PC-9 (cell line): ENCODE results near the gene USP4. TPM values are rescaled to one million over a fixed set of nuclear protein-coding genes. Genes with fewer than 3 reads are reported as not detected.

Experiments
- BruUV-seq: library from RNA; stranded (reverse); fragments of 400-500 nt; replicated peaks from 2 replicates; lab custom pipeline; 2021; lab: Mats Ljungman, UMichigan
- CTCF ChIA-PET: fragments of 300-600 bp; sonication (Branson Sonifier 250); formaldehyde crosslinking; loops from one replicate; lab custom pipeline; 2022; ENCODE audit warnings: antibody characterized with exemption; lab: Charles Lee
- POLR2A ChIA-PET: fragments of 300-600 bp; sonication (Branson Sonifier 250); formaldehyde crosslinking; loops from one replicate; lab custom pipeline; 2022; ENCODE audit warnings: antibody characterized with exemption; ENCODE audit not compliant: unreplicated experiment; lab: Charles Lee
- DNase-seq, 2 experiments: peaks; one replicate each; pipeline versions ENCODE4 v3.0.0 to v3.0.0-alpha.2; 2015 to 2022; ENCODE audit warnings: mixed read lengths in 1 of 2
- H2AFZ ChIP-seq: fragments of 200-600 bp; sonication (generic); 2 replicates; pipeline ENCODE4 v1.8.1; 2017; ENCODE audit warnings: antibody characterized with exemption
- H3F3A ChIP-seq: fragments of 200-600 bp; sonication (generic); 2 replicates; pipeline ENCODE4 v1.8.1; 2017; ENCODE audit warnings: antibody characterized with exemption, mild to moderate bottlenecking, low read depth; ENCODE audit not compliant: insufficient read depth
- H3K27ac ChIP-seq: fragments of 200-600 bp; sonication (generic); 2 replicates; pipeline ENCODE4 v1.6.1; 2016; ENCODE audit warnings: mixed run types
- H3K27me3 ChIP-seq: fragments of 200-600 bp; sonication (generic); 2 replicates; pipeline ENCODE4 v1.6.1; 2016; ENCODE audit warnings: low read depth, mixed run types; ENCODE audit not compliant: insufficient read depth
- H3K36me3 ChIP-seq: fragments of 200-600 bp; sonication (generic); 2 replicates; pipeline ENCODE4 v1.6.1; 2016; ENCODE audit warnings: low read depth, mixed run types
- H3K4me1 ChIP-seq: fragments of 200-600 bp; sonication (generic); replicated peaks from 2 replicates; pipeline ENCODE4 v1.6.1; 2016; ENCODE audit warnings: mixed run types; ENCODE audit not compliant: insufficient read depth
- H3K4me2 ChIP-seq: fragments of 200-600 bp; sonication (generic); 2 replicates; pipeline ENCODE4 v1.6.1; 2017; ENCODE audit warnings: mixed run types
- H3K4me3 ChIP-seq: fragments of 200-600 bp; sonication (generic); 2 replicates; pipeline ENCODE4 v1.6.1; 2016; ENCODE audit warnings: mixed run types
- H3K79me2 ChIP-seq: fragments of 200-600 bp; sonication (generic); 2 replicates; pipeline ENCODE4 v1.6.1; 2017; ENCODE audit warnings: low read depth, mixed run types
- H3K9me2 ChIP-seq: fragments of 200-600 bp; sonication (generic); 2 replicates; pipeline ENCODE4 v1.8.1; 2017; ENCODE audit warnings: mild to moderate bottlenecking; ENCODE audit not compliant: insufficient read depth
- H3K9me3 ChIP-seq: fragments of 200-600 bp; sonication (generic); 2 replicates; pipeline ENCODE4 v1.8.1; 2016; ENCODE audit warnings: low read depth; ENCODE audit not compliant: insufficient read depth
- H4K20me1 ChIP-seq: fragments of 200-600 bp; sonication (generic); 2 replicates; pipeline ENCODE4 v1.8.1; 2017; ENCODE audit not compliant: insufficient read depth
- EZH2 ChIP-seq: fragments of 200-600 bp; sonication (generic); IDR thresholded peaks from 2 replicates; pipeline ENCODE4 v1.8.0; 2017; ENCODE audit warnings: antibody characterized with exemption, low read depth
- intact Hi-C: fragments of 100-400 bp; cut with micrococcal nuclease; formaldehyde crosslinking; loops from one replicate; pipeline ENCODE4 v1.10.0; 2022; ENCODE audit not compliant: unreplicated experiment
- total RNA-seq: library from RNA; stranded (reverse); gene quantifications from 2 replicates; pipeline ENCODE4 v1.2.3, GENCODE V29; 2021
- TF ChIP-seq, protein P1 (sequence below): fragments of 200-600 bp; sonication (generic); conservative IDR thresholded peaks from 2 replicates; pipeline ENCODE4 v1.6.1; 2017; ENCODE audit warnings: mixed run types, antibody characterized with exemption, mild to moderate bottlenecking, moderate library complexity

Gene USP4
- total RNA-seq, 1 experiment from 2014 or later = 42.9 TPM

DNA sequence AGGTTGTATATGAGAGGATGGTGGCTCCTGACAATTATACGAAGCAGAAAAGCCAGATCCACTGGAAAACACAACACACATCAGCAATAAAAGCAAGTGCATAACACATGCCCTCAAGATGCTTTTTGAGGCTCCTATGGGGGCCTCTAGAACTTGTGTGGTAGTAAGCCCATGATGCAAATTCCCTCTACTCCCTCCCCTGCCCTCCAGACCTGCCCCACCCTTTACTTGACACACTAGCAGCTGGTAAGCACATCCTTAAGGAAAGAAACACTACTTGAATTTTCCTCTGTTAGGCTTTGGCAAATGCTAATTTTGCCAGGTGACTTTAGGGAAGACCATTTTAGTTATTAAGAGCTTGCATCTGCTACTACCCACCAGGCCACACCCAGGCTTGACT, 29.2 kb downstream of the USP4 start:
- Histone ChIP-seq H3K4me3 (no peak overlapping the region), H2AFZ (no peak overlapping the region), H4K20me1 (0 out of 2 replicates have a peak, but pooled peaks cover 2% of the 10 kb centered on the region), H3K27me3 (no peaks in the 10 kb centered on the region), H3K79me2 (no peaks in the 10 kb centered on the region), H3K9me2 (no peaks in the 10 kb centered on the region), H3K4me2 (no peak overlapping the region), H3K27ac (no peak overlapping the region), H3K4me1 (no peaks in the 10 kb centered on the region), H3K9me3 (no peaks in the 10 kb centered on the region), H3F3A (no peaks in the 10 kb centered on the region), H3K36me3 (no peaks in the 10 kb centered on the region)
- no peak for TF ChIP-seq EZH2
- TF ChIP-seq, protein P1, sequence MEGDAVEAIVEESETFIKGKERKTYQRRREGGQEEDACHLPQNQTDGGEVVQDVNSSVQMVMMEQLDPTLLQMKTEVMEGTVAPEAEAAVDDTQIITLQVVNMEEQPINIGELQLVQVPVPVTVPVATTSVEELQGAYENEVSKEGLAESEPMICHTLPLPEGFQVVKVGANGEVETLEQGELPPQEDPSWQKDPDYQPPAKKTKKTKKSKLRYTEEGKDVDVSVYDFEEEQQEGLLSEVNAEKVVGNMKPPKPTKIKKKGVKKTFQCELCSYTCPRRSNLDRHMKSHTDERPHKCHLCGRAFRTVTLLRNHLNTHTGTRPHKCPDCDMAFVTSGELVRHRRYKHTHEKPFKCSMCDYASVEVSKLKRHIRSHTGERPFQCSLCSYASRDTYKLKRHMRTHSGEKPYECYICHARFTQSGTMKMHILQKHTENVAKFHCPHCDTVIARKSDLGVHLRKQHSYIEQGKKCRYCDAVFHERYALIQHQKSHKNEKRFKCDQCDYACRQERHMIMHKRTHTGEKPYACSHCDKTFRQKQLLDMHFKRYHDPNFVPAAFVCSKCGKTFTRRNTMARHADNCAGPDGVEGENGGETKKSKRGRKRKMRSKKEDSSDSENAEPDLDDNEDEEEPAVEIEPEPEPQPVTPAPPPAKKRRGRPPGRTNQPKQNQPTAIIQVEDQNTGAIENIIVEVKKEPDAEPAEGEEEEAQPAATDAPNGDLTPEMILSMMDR = no peak
- ChIA-PET POLR2A (no interaction called here), CTCF (no interaction called here)
- BruUV-seq = no TSS peak
- DNase-seq = no peak
- intact Hi-C loops = no loop called here

- CTCF ChIA-PET = interaction anchor here (0.6 kb wide), 1 partner anchor 170 kb away, joined by 3 read pairs; no protein-coding TSS in a partner anchor
Measured at GRCh38 chr3:49305608-49306007, 34.2 kb downstream of the USP4 start.

GRCh38 chr3:49302613-49303012, 37.2 kb downstream of the USP4 start:
- H3K4me3 ChIP-seq = no peak overlapping the region
- no peak overlapping the region for H3K4me2 ChIP-seq
- H3F3A ChIP-seq = no peaks in the 10 kb centered on the region
- no peak overlapping the region for H3K27ac ChIP-seq
- no peaks in the 10 kb centered on the region for H3K9me2 ChIP-seq
- no peaks in the 10 kb centered on the region for H3K79me2 ChIP-seq
- ChIA-PET POLR2A (interaction anchor here (0.6 kb wide), 1 partner anchor 1310 kb away, joined by 4 read pairs; no protein-coding TSS in a partner anchor), CTCF (interaction anchor here (0.7 kb wide), 1 partner anchor 12 kb away, joined by 3 read pairs; no protein-coding TSS in a partner anchor)
- BruUV-seq = no TSS peak
- H3K27me3 ChIP-seq = no peaks in the 10 kb centered on the region
- H2AFZ ChIP-seq = no peak overlapping the region
- no peak for DNase-seq
- H3K36me3 ChIP-seq = no peaks in the 10 kb centered on the region; the same call in 1 of the 2 replicates
- H4K20me1 ChIP-seq = no peaks in the 10 kb centered on the region
- TF ChIP-seq, protein P1 = no peak
- no peak for TF ChIP-seq EZH2
- intact Hi-C loops = no loop called here
- no peaks in the 10 kb centered on the region for H3K4me1 ChIP-seq
- H3K9me3 ChIP-seq = no peaks in the 10 kb centered on the region

More at GRCh38 chr3:49305608-49306007, 34.2 kb downstream of the USP4 start:
- DNase-seq = no peak
- BruUV-seq = no TSS peak
- H3K4me1 ChIP-seq = no peaks in the 10 kb centered on the region
- intact Hi-C loops = no loop called here
- H3K27ac ChIP-seq = no peak overlapping the region
- TF ChIP-seq, protein P1 = no peak
- no peak for TF ChIP-seq EZH2
- H3K4me3 ChIP-seq = no peak overlapping the region
- 0 out of 2 replicates have a peak, but pooled peaks cover 2% of the 10 kb centered on the region for H4K20me1 ChIP-seq
- no peak overlapping the region for H3K4me2 ChIP-seq
- H3K9me2 ChIP-seq = no peaks in the 10 kb centered on the region
- no peaks in the 10 kb centered on the region for H3K79me2 ChIP-seq
- H2AFZ ChIP-seq = no peak overlapping the region
- H3K9me3 ChIP-seq = no peaks in the 10 kb centered on the region
- H3K27me3 ChIP-seq = no peaks in the 10 kb centered on the region
- H3K36me3 ChIP-seq = no peaks in the 10 kb centered on the region
- POLR2A ChIA-PET = no interaction called here
- no peaks in the 10 kb centered on the region for H3F3A ChIP-seq
